Natural killer cell (primary cell): ENCODE data around the gene TPX2. TPM values are rescaled to one million over a fixed set of nuclear protein-coding genes. Genes with fewer than 3 reads are reported as not detected.

Experiments used
- ATAC-seq, 3 donors: fragments of 150-1000 bp in 2 of 3; fragments of 200-7000 bp in 1 of 3; cut with Tn5 transposase; 1 replicate in 1 of 3; 2 replicates in 2 of 3; pipeline ENCODE4 v1.10.0; 2021; ENCODE audit warnings: mild to moderate bottlenecking in 2 of 3, moderate library complexity in 2 of 3
- DNase-seq, 2 donors: peaks; one replicate each; pipeline versions ENCODE4 v3.0.0 to v3.0.0-alpha.2; 2013 to 2021; ENCODE audit warnings: mixed read lengths in 1 of 2
- H3K27ac ChIP-seq: one replicate; pipeline ENCODE4 v1.5.1; 2013; ENCODE audit warnings: mild to moderate bottlenecking, low read length
- H3K27me3 ChIP-seq: one replicate; pipeline ENCODE4 v1.6.1; 2013; ENCODE audit warnings: low read length; ENCODE audit not compliant: control insufficient read depth, insufficient read depth
- H3K36me3 ChIP-seq: one replicate; pipeline ENCODE4 v1.6.1; 2013; ENCODE audit warnings: low read length; ENCODE audit not compliant: control insufficient read depth, insufficient read depth
- H3K4me1 ChIP-seq: one replicate; pipeline ENCODE4 v1.6.1; 2013; ENCODE audit warnings: low read length; ENCODE audit not compliant: control insufficient read depth, insufficient read depth
- H3K4me3 ChIP-seq: one replicate; pipeline ENCODE4 v1.5.1; 2013; ENCODE audit warnings: low read length
- H3K9me3 ChIP-seq: one replicate; pipeline ENCODE4 v1.6.1; 2013; ENCODE audit warnings: low read length; ENCODE audit not compliant: control insufficient read depth, insufficient read depth
- H3K27ac Mint-ChIP-seq, 2 donors: one replicate each; pipeline ENCODE4 v1.8.0; 2022; ENCODE audit warnings: mild to moderate bottlenecking in 2 of 2, mixed read lengths in 2 of 2, moderate library complexity in 1 of 2
- H3K27me3 Mint-ChIP-seq, 2 donors: one replicate each; pipeline ENCODE4 v1.8.0; 2022; ENCODE audit warnings: low read depth in 2 of 2, mixed read lengths in 2 of 2
- H3K36me3 Mint-ChIP-seq: one replicate; pipeline ENCODE4 v1.8.0; 2022; ENCODE audit warnings: mixed read lengths
- H3K4me1 Mint-ChIP-seq, 2 donors: one replicate each; pipeline ENCODE4 v1.8.0; 2022; ENCODE audit warnings: mixed read lengths in 2 of 2
- H3K4me3 Mint-ChIP-seq: one replicate; pipeline ENCODE4 v1.8.0; 2022; ENCODE audit warnings: mild to moderate bottlenecking, moderate library complexity, mixed read lengths
- H3K9me3 Mint-ChIP-seq, 2 donors: one replicate each; pipeline ENCODE4 v1.8.0; 2022; ENCODE audit warnings: mixed read lengths in 2 of 2
- CTCF ChIP-seq: fragments of 200-600 bp; IDR thresholded peaks from one replicate; pipeline ENCODE4 v1.8.0; 2022; ENCODE audit warnings: antibody characterized with exemption
- WGBS: methylation state at CpG from one replicate; pipeline ENCODE4 v1.1.7; 2013; ENCODE audit warnings: missing lambda C conversion rate; ENCODE audit not compliant: insufficient coverage; 5-methylcytosine and 5-hydroxymethylcytosine counted together
- intact Hi-C: fragments of 100-400 bp; cut with micrococcal nuclease; formaldehyde crosslinking; loops from one replicate; pipeline ENCODE4 v1.14.2; 2022
- total RNA-seq, 4 donors: library from RNA; stranded (reverse); fragments of 120-200 nt in 1 of 4; gene quantifications; one replicate each; pipeline versions ENCODE4 v1.2.3 to v1.2.4, GENCODE V29; 2013 to 2022

Gene TPX2
- total RNA-seq, 3 donors from 2014 or later (not counting 1 experiment from before 2014, with no cell fraction given) = 2.2 to 4.2 (median 2.2) TPM

- Histone ChIP-seq H3K4me3 (no peak overlapping the region), H3K27me3 (no peaks in the 10 kb centered on the region), H3K9me3 (no peaks in the 10 kb centered on the region), H3K4me1 (peaks cover 40% of the 10 kb centered on the region), H3K27ac (no peak overlapping the region), H3K36me3 (peaks cover 31% of the 10 kb centered on the region)
- no peak for TF ChIP-seq CTCF
- Mint-ChIP-seq H3K27ac (peak overlapping the region; percentile 77 to 84), H3K9me3 (no peaks in the 10 kb centered on the region), H3K36me3 (peaks cover 17% of the 10 kb centered on the region), H3K27me3 (no peaks in the 10 kb centered on the region), H3K4me1 (peaks cover 60 to 76% of the 10 kb centered on the region in 2 donors), H3K4me3 (no peak overlapping the region)
- no peak for ATAC-seq
- intact Hi-C loops = no loop called here
- DNase-seq = no peak
- 92% methylated on average over 11 of the region's 11 CpGs for WGBS
Observed at GRCh38 chr20:31704225-31705119, 34.6 kb upstream of the TPX2 start.

- H3K4me1 Mint-ChIP-seq = peaks cover 58 to 75% of the 10 kb centered on the region in 2 donors
- no peaks in the 10 kb centered on the region for H3K9me3 Mint-ChIP-seq
- peak overlapping the region; percentile 77 to 84 for H3K27ac Mint-ChIP-seq
- Histone ChIP-seq H3K4me1 (peaks cover 41% of the 10 kb centered on the region), H3K27ac (no peak overlapping the region), H3K36me3 (peaks cover 35% of the 10 kb centered on the region), H3K27me3 (no peaks in the 10 kb centered on the region), H3K9me3 (no peaks in the 10 kb centered on the region), H3K4me3 (no peak overlapping the region)
- intact Hi-C loops = no loop called here
- DNase-seq (no peak), ATAC-seq (no peak)
- H3K27me3 Mint-ChIP-seq = no peaks in the 10 kb centered on the region
- peaks cover 17% of the 10 kb centered on the region for H3K36me3 Mint-ChIP-seq
- TF ChIP-seq CTCF = no peak
- H3K4me3 Mint-ChIP-seq = no peak overlapping the region
Observed at GRCh38 chr20:31705191-31705590, 33.9 kb upstream of the TPX2 start.

- WGBS = 79% methylated on average over 4 of the region's 4 CpGs
- H3K36me3 ChIP-seq = peaks cover 38% of the 10 kb centered on the region
- intact Hi-C loops = no loop called here
- Mint-ChIP-seq H3K27me3 (no peaks in the 10 kb centered on the region), H3K4me3 (no peak overlapping the region), H3K27ac (peak overlapping the region; percentile 77 to 84), H3K36me3 (peaks cover 17% of the 10 kb centered on the region), H3K9me3 (no peaks in the 10 kb centered on the region), H3K4me1 (peaks cover 59 to 75% of the 10 kb centered on the region in 2 donors)
- H3K4me1 ChIP-seq = peaks cover 40% of the 10 kb centered on the region
- H3K27ac ChIP-seq = no peak overlapping the region
- H3K9me3 ChIP-seq = no peaks in the 10 kb centered on the region
- H3K27me3 ChIP-seq = no peaks in the 10 kb centered on the region
- DNase-seq = no peak
- ATAC-seq = no peak
- H3K4me3 ChIP-seq = no peak overlapping the region
- no peak for TF ChIP-seq CTCF
Observed at GRCh38 chr20:31705598-31706597, 33.2 kb upstream of the TPX2 start.
